GM21515 (cell line): ENCODE data around the gene ASB10.

Experiments
- ATAC-seq: cut with Tn5 transposase; IDR thresholded peaks from one replicate; pipeline ENCODE4 v1.9.1; 2021; ENCODE audit not compliant: unreplicated experiment

Gene ASB10

GRCh38 chr7:151167197-151167961, 19.7 kb downstream of the ASB10 start, which contains the start of gene GBX1:
TSS of gene GBX1 (minus strand) at chr7:151167694. CDS start at chr7:151167548, 146 bp downstream.
- no peak for ATAC-seq

DNA sequence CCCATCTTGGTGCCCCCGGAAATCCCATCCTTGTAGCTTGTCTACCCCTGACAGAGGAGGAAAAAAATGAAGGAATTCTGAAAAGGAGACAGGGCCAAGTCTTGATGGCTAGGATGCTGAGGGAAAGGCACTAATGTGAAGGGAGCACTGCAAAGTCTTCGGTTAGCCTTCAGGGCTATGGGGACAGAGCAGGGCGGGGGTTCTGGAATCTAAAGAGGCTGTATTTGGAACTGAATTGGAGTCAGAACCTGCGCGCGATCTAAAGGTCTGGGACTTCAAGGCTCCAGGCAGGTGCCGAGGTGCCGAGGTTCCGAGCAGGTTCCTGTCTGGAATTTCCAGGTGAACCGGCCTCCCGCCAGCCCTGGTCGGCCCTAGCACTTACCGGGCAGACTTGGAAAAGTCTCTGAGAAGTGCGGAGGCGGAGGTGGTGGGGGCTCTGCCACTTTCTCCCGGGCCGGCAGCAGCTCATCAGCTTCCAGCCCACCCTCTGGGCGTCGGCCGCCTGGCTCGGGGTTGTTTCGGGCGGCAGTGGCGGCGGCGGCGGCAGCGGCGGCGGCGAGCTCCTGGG, 20.3 kb downstream of the ASB10 start:
- no peak for ATAC-seq

GRCh38 chr7:151161757-151162156, 25.3 kb downstream of the ASB10 start:
- no peak for ATAC-seq

GRCh38 chr7:151157645-151158329, 29.3 kb downstream of the ASB10 start:
- ATAC-seq, result no peak

GRCh38 chr7:151152643-151153513, 34.2 kb downstream of the ASB10 start:
- no peak for ATAC-seq

DNA sequence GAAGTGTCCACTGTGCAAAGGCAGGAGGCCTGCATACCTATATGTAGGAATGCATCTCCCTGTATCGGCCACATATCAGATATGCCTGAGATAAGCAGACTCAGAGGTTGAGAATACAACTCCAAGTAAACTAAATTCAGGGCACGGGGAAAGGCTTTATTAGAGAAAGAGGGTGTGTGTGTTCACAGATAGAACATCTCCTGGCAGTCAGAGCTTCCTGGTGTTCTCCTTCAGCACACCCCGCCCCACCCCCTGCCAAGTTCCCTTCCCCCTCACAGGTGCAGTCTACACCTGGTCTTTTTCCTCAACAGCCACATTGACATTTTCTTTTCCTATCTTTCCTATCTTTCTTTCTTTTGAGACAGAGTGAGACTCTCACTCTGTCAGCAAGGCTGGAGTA, 36.7 kb downstream of the ASB10 start:
- ATAC-seq, result no peak

DNA sequence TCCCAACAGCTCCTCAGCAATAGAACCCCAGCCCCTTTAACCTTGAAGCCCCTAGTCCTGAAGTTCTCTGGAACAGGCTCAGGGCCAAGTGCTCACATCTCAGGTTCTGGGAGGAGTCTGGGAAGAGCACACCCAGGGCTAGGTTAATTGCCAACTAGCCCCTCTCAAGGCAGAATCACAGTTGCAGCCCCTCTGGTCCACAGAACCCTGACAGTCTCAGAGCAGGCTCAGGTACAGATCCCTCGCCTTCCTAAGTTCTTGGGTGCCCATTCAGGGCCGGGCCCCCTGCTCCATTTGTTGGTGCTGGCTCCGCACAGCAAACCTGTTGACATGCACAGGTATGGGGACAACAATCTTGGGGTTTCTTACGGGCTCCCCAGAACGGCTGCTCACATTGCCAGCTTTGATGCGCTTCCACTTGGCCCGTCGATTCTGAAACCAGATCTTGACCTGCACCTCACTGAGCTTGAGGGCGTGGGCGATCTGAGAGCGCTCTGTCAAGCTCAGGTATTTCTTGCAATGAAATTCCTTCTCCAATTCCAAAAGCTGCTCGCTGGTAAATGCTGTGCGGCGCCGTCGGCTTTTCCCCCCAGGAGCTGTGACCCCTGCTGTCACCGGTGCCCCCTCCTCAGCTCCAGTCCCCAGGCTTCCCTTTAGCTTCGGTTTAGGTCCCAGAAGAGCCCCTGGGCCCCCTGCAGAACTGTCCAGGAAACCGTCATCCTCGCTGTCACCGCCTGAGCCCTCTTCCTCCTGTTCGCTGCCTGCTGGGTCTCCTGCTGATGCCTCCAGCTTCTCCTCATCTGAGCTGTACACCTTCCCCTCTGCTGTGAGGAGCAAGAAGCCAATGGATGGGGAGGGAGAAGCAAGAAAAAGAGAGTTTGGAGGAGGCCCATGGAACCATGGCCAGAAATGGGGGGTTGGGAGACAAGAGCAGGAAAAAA, 38.5 kb downstream of the ASB10 start:
- no peak for ATAC-seq

DNA sequence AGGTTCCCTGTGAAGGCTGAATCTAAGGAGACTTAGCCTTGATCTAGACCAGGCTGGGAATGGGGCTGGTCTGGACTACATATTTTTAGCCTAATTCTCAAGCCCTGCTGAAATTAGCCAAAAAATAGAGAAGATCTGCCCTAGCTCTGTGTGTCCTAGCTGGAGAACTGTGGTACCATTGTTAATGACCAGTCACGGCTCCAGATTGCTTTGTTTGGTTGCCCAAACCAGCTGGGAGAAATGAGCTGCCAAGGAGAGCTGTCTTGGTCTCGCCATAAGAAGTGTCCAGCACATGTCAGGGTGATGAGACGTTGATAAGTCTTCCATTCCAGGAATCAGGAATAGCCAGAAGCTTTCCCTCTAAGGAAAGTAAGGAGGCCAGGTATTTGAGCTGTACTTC, 40.3 kb downstream of the ASB10 start:
- ATAC-seq, result no peak

DNA sequence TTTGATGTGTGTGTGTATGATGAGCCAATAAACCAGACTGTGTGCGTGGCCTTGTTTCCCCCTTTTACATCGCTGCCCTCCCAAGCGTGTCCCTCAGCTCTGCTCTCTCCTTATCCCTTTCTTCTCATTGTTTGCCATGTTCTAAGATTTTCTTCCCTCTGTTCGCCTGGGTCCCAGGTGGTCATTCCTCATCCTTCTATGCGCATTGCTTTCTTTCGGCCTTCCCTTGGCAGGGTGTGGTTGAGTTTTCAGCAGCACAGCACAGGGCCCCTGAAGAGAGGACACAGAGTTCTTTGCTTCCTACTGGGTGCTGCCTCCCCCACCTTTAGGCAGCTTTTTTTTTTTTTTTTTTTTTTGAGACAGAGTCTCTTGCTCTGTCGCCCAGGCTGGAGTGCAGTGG, 42.7 kb downstream of the ASB10 start:
- ATAC-seq, result no peak

DNA sequence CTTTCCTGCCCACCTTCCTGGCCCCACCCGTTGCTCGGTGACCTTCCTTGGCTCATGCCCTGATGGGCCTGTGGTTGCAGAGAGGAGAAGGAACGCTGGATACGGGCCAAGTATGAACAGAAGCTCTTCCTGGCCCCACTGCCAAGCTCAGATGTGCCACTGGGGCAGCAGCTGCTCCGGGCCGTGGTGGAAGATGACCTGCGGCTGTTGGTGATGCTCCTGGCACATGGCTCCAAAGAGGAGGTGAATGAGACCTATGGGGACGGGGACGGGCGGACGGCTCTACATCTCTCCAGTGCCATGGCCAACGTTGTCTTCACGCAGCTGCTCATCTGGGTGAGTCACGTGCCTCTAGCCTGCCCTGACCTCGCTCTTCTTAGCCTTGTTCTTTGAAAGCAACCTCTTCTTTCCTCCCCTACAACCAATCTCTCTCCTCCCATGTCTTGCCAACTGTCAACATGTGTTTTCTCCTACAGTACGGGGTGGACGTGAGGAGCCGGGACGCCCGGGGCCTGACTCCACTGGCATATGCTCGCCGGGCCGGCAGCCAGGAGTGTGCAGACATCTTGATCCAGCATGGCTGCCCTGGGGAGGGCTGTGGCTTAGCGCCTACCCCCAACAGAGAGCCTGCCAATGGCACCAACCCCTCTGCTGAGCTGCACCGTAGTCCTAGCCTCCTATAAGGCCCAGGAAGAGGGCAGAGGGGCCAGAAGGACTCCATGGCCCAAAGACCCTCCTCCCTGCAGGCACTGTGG, 43.6 kb downstream of the ASB10 start:
- no peak for ATAC-seq

DNA sequence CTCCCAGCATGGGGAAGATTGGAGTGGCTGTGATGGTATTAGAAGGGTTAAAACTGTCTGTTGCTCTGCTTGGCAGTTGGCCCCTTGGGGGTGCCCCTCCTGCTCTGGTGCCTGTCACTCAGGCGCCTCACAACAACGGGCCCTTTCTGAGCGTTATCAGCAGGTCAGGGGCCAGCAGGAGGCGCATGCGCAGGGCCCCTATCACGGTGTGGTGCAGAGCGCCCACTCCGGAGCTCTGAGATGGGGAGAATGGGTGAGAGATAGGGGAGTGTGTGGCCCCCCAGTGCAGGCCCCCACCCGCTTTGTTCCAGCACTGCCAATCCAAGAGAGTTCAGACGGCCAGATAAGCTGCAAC, 44.4 kb downstream of the ASB10 start:
- no peak for ATAC-seq

- no peak for ATAC-seq
Measured at GRCh38 chr7:151141855-151142685, 45.0 kb downstream of the ASB10 start.

DNA sequence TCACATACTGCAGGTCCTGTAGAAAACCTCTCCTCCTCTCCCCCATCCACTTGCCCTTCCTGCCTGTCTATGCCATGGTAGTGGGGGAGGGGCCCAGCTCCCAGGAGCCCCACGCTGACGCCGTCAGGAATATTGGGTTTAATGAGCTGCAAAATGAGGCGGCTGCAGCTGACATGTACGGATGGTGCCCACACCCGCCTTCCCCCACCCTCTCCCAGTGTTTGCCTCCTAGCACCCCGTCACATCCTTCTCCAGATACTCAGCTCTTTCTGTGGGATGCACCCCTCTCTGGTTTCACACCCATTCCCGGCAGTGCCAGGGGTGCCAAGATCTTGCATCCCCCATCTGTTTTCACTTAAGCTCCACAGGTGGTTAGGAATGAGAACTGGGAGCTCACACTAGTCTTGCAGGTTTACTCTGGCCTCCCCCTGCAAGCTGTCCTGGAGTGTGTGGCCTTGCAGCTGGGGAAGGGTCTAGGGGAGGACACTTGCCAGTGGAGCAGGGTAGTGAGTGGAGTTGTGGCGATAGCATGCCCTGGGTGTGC, 45.7 kb downstream of the ASB10 start:
- no peak for ATAC-seq

DNA sequence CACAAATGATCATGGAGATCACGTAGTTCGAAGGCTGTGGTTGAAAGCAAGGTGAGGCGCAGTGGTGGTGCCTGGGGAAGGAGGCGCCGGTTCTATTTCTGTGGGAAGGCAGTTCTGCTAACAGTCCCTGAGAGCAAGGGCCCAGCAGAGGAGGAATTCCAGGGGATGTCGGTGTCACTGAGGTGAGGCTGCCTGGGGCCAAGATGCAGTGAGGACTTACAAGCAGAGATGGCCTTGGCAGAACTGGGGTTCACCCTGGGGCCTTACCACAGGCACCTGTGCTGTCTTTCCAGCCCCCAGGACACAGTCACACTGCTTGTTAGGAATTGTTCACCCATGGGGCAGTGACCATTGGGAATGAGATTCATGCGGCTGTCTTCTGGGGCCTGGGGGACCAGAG, 46.2 kb downstream of the ASB10 start:
- ATAC-seq, result no peak

GRCh38 chr7:151139791-151140190, 47.3 kb downstream of the ASB10 start:
- ATAC-seq, result no peak

- ATAC-seq, result no peak
Measured at GRCh38 chr7:151139071-151139790, 47.8 kb downstream of the ASB10 start.

- no peak for ATAC-seq
Measured at GRCh38 chr7:151138153-151138851, 48.7 kb downstream of the ASB10 start.
